Upper lobe of left lung (tissue), 6 donors: ENCODE data around the gene SPOCK1. TPM values are rescaled to one million over a fixed set of nuclear protein-coding genes. Genes with fewer than 3 reads are reported as not detected.

Source experiments
- ATAC-seq, 2 donors: fragments of 200-7000 bp; cut with Tn5 transposase; one replicate each; pipeline ENCODE4 v1.9.1; 2022; ENCODE audit warnings: mild to moderate bottlenecking in 2 of 2, moderate library complexity in 2 of 2; ENCODE audit not compliant: low FRiP score in 2 of 2
- DNase-seq, 2 donors: peaks; one replicate each; pipeline ENCODE4 v3.0.0-alpha.2; 2019 to 2020
- H3K27ac ChIP-seq, 4 donors: fragments of 200-600 bp; sonication (generic); one replicate each; pipeline ENCODE4 v1.5.1; 2016 to 2019
- H3K27me3 ChIP-seq, 4 donors: fragments of 200-600 bp; sonication (generic); one replicate each; pipeline ENCODE4 v1.5.1; 2017 to 2019
- H3K36me3 ChIP-seq, 4 donors: fragments of 200-600 bp; sonication (generic); one replicate each; pipeline ENCODE4 v1.5.1; 2016 to 2019
- H3K4me1 ChIP-seq, 4 donors: fragments of 200-600 bp; sonication (generic); one replicate each; pipeline ENCODE4 v1.5.1; 2018 to 2019
- H3K4me3 ChIP-seq, 4 donors: fragments of 200-600 bp; sonication (generic); one replicate each; pipeline ENCODE4 v1.5.1; 2017 to 2019; ENCODE audit warnings: mild to moderate bottlenecking in 2 of 4, moderate library complexity in 1 of 4
- H3K9me3 ChIP-seq, 4 donors: fragments of 200-600 bp; sonication (generic); one replicate each; pipeline ENCODE4 v1.5.1; 2018 to 2019
- CTCF ChIP-seq, 6 experiments: fragments of 450-650 bp in 4 of 6; fragments of 200-600 bp in 2 of 6; sonication (generic) in 2 of 6; IDR thresholded peaks; one replicate each; pipeline ENCODE4 v1.5.1; 2016 to 2019; ENCODE audit warnings: antibody characterized with exemption in 6 of 6
- EP300 ChIP-seq, 4 donors: sonication (generic); formaldehyde crosslinking; IDR thresholded peaks; one replicate each; pipeline ENCODE4 v1.5.1; 2017; ENCODE audit warnings: antibody characterized with exemption in 4 of 4, control low read depth in 2 of 4
- POLR2A ChIP-seq, 4 donors: fragments of 450-650 bp; IDR thresholded peaks; one replicate each; pipeline ENCODE4 v1.5.1; 2016 to 2017; ENCODE audit warnings: antibody characterized with exemption in 4 of 4, mild to moderate bottlenecking in 2 of 4
- POLR2AphosphoS5 ChIP-seq, 2 donors: sonication (generic); formaldehyde crosslinking; IDR thresholded peaks; one replicate each; pipeline ENCODE4 v1.5.1; 2017; ENCODE audit warnings: antibody characterized with exemption in 2 of 2
- WGBS, 2 donors: methylation state at CpG; one replicate each; pipeline ENCODE4 v1.1.5; 2017 to 2018; 5-methylcytosine and 5-hydroxymethylcytosine counted together
- total RNA-seq, 6 donors: library from RNA; depleted of rRNA in 4 of 6; stranded (reverse); fragments of >200 nt in 4 of 6; gene quantifications; one replicate each; pipeline versions ENCODE4 v1.1.0 to v1.2.1, GENCODE V29; 2016 to 2021
- donor health status: DM: no; HTN: no; CAD: no; lungs with moderate emphysema.
- donor health status: DM: no; HTN: yes; CAD: no; lungs with severe emphysema.

The SPOCK1 gene
- total RNA-seq, 6 donors from 2014 or later: 0.33 to 16.6 (median 2.0) TPM; not detected in 1

GRCh38 chr5:137082951-137083350, 416.2 kb downstream of the SPOCK1 start:
- no peak for ATAC-seq

GRCh38 chr5:137078171-137078665, 420.9 kb downstream of the SPOCK1 start:
- Histone ChIP-seq H3K27ac (no peak overlapping the region), H3K27me3 (no peaks in the 10 kb centered on the region), H3K9me3 (no peaks in the 10 kb centered on the region), H3K36me3 (no peaks in the 10 kb centered on the region), H3K4me1 (no peaks in the 10 kb centered on the region), H3K4me3 (no peak overlapping the region)
- TF ChIP-seq POLR2A (IDR thresholded peaks at IDR 0.05) (no peak), CTCF (IDR thresholded peaks at IDR 0.05) (no peak), EP300 (IDR thresholded peaks at IDR 0.05) (no peak), POLR2AphosphoS5 (IDR thresholded peaks at IDR 0.05) (no peak)
- WGBS, 2 donors: 48 to 50% methylated on average over 5 to 7 of the region's 7 CpGs
- DNase-seq (no peak), ATAC-seq (no peak)

More at GRCh38 chr5:137082951-137083350, 416.2 kb downstream of the SPOCK1 start:
- TF ChIP-seq EP300 (IDR thresholded peaks at IDR 0.05) (no peak), POLR2A (IDR thresholded peaks at IDR 0.05) (no peak), CTCF (IDR thresholded peaks at IDR 0.05) (no peak), POLR2AphosphoS5 (IDR thresholded peaks at IDR 0.05) (no peak)
- Histone ChIP-seq H3K4me3 (no peak overlapping the region), H3K36me3 (no peaks in the 10 kb centered on the region), H3K27me3 (no peaks in the 10 kb centered on the region), H3K9me3 (no peaks in the 10 kb centered on the region), H3K4me1 (no peaks in the 10 kb centered on the region), H3K27ac (no peak overlapping the region)
- DNase-seq: no peak
- WGBS, 2 donors: 81 to 82% methylated on average over 6 of the region's 6 CpGs

GRCh38 chr5:137075163-137075970, 423.8 kb downstream of the SPOCK1 start:
- no peak for TF ChIP-seq POLR2AphosphoS5 (IDR thresholded peaks at IDR 0.05)
- peak; percentile 15 to 61 (median 36) for TF ChIP-seq CTCF (IDR thresholded peaks at IDR 0.05)
- H3K4me3 ChIP-seq: no peak overlapping the region
- H3K27me3 ChIP-seq: no peaks in the 10 kb centered on the region
- WGBS, 2 donors: 46 to 50% methylated on average over 7 of the region's 7 CpGs
- peak; percentile 22 to 77 for DNase-seq
- H3K4me1 ChIP-seq: no peaks in the 10 kb centered on the region
- no peak overlapping the region for H3K27ac ChIP-seq
- no peaks in the 10 kb centered on the region for H3K9me3 ChIP-seq
- no peaks in the 10 kb centered on the region for H3K36me3 ChIP-seq
- peak; percentile 27 to 87 for ATAC-seq

GRCh38 chr5:137073189-137073588, 425.9 kb downstream of the SPOCK1 start:
- no peak for TF ChIP-seq EP300 (IDR thresholded peaks at IDR 0.05)
- no peak for TF ChIP-seq POLR2A (IDR thresholded peaks at IDR 0.05)
- no peak for TF ChIP-seq POLR2AphosphoS5 (IDR thresholded peaks at IDR 0.05)
- no peak for TF ChIP-seq CTCF (IDR thresholded peaks at IDR 0.05)
- Histone ChIP-seq H3K9me3 (no peaks in the 10 kb centered on the region), H3K4me3 (no peak overlapping the region), H3K36me3 (no peaks in the 10 kb centered on the region), H3K4me1 (no peaks in the 10 kb centered on the region), H3K27ac (peak overlapping the region in 2 of 4 donors; percentile 17 to 32), H3K27me3 (no peaks in the 10 kb centered on the region)
- peak in 1 of 2 donors; percentile 35 for ATAC-seq
- DNase-seq: no peak
- WGBS, 2 donors: 60 to 61% methylated on average over 3 of the region's 3 CpGs
